Astrocyte of the cerebellum (primary cell): ENCODE results near the gene SLC22A23.

ENCODE experiments used
- DNase-seq: peaks from one replicate; pipeline ENCODE4 v3.0.0-alpha.2; 2011; ENCODE audit warnings: low read depth
- H3K4me3 ChIP-seq: 2 replicates; pipeline ENCODE4 v1.5.1; 2011; ENCODE audit warnings: mild to moderate bottlenecking, low read depth, low read length, moderate library complexity
- CTCF ChIP-seq: IDR thresholded peaks from 2 replicates; pipeline ENCODE4 v1.5.1; 2012; ENCODE audit warnings: low read length, low read depth, moderate library complexity, mild to moderate bottlenecking; ENCODE audit errors: missing control alignments
- in situ Hi-C: cut with HindIII; loops from 2 replicates; pipeline ENCODE4 v1.10.0; 2017; ENCODE audit warnings: low sequenced_read_pairs

The SLC22A23 gene

GRCh38 chr6:3288711-3289663 lies 167.9 kb downstream of the SLC22A23 start:
- H3K4me3 ChIP-seq, result no peak overlapping the region
- in situ Hi-C loops, result loop anchor here (25.0 kb wide), 1 partner anchor 698 kb away; no protein-coding TSS in a partner anchor
- TF ChIP-seq CTCF, result no peak
- no peak for DNase-seq

- in situ Hi-C loops, result loop anchor here (25.0 kb wide), 1 partner anchor 699 kb away; no protein-coding TSS in a partner anchor
- no peak overlapping the region for H3K4me3 ChIP-seq
- no peak for TF ChIP-seq CTCF
- DNase-seq, result no peak
These were observed 168.7 kb downstream of the SLC22A23 start for GRCh38 chr6:3287976-3288707.

- in situ Hi-C loops, result loop anchor here (25.0 kb wide), 1 partner anchor 700 kb away; no protein-coding TSS in a partner anchor
- no peak for TF ChIP-seq CTCF
These were observed 169.5 kb downstream of the SLC22A23 start for GRCh38 chr6:3287308-3287707.

GRCh38 chr6:3286641-3287171 lies 170.1 kb downstream of the SLC22A23 start:
- H3K4me3 ChIP-seq, result no peak overlapping the region
- in situ Hi-C loops, result loop anchor here (25.0 kb wide), 1 partner anchor 701 kb away; no protein-coding TSS in a partner anchor
- no peak for DNase-seq
- no peak for TF ChIP-seq CTCF

More at GRCh38 chr6:3287308-3287707, 169.5 kb downstream of the SLC22A23 start:
- DNase-seq, result no peak
- no peak overlapping the region for H3K4me3 ChIP-seq

- H3K4me3 ChIP-seq, result no peak overlapping the region
- in situ Hi-C loops, result loop anchor here (25.0 kb wide), 1 partner anchor 702 kb away; no protein-coding TSS in a partner anchor
- no peak for DNase-seq
- TF ChIP-seq CTCF, result no peak
These were observed 171.1 kb downstream of the SLC22A23 start for GRCh38 chr6:3285732-3286131.

GRCh38 chr6:3285049-3285639 lies 171.7 kb downstream of the SLC22A23 start:
- no peak for TF ChIP-seq CTCF
- H3K4me3 ChIP-seq, result no peak overlapping the region
- DNase-seq, result no peak
- in situ Hi-C loops, result loop anchor here (25.0 kb wide), 1 partner anchor 702 kb away; no protein-coding TSS in a partner anchor
